NCI-H2171 treated with DMSO at 0.1 percent for 48 hours (cell line): ENCODE data around the gene NDUFS8.

Source experiments
- DNase-seq: peaks from one replicate; lab custom pipeline; 2025; lab: John Stamatoyannopoulos, UW

NDUFS8 gene

DNA sequence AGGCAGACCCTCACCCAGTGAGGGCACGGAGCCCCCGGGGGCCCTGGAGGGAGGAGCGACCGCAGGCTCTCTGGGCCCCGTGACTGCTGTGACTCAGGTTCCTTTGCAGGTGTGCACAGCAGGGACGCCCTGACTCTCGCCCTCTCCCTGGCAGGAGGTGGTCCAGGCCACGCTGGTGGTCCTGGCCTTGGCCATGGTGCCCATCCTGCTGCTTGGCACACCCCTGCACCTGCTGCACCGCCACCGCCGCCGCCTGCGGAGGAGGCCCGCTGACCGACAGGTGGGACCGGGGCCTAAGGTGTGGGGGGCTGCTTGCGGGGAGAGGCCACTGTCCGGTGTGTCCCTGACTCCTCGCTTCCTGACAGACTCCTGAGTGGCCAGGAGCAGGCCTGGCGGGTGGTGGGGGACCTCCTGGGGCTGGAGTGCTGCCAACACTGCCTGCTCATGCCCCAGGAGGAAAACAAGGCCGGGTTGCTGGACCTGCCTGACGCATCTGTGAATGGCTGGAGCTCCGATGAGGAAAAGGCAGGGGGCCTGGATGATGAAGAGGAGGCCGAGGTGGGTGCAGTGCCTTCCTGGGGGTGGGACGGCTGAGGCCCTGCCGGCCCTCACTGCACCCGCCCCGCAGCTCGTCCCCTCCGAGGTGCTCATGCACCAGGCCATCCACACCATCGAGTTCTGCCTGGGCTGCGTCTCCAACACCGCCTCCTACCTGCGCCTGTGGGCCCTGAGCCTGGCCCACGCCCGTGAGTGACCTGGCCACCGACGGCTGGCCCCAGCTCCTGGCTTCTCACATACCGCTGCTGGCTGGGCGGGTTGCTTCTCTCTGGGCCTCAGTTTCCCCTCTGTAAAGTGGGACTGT, 19.3 kb downstream of the NDUFS8 start:
- DNase-seq, result no peak

DNA sequence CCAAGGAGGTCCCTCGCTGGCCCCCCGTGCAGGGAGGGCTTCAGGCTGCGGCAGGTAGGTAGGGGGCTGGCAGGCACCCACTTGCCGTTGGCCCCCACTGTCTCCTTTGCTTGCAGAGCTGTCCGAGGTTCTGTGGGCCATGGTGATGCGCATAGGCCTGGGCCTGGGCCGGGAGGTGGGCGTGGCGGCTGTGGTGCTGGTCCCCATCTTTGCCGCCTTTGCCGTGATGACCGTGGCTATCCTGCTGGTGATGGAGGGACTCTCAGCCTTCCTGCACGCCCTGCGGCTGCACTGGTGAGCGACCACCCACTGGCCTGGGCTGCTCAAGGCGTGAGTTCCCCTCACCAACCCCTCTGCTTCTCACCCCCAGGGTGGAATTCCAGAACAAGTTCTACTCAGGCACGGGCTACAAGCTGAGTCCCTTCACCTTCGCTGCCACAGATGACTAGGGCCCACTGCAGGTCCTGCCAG, 19.9 kb downstream of the NDUFS8 start:
- no peak for DNase-seq

DNA sequence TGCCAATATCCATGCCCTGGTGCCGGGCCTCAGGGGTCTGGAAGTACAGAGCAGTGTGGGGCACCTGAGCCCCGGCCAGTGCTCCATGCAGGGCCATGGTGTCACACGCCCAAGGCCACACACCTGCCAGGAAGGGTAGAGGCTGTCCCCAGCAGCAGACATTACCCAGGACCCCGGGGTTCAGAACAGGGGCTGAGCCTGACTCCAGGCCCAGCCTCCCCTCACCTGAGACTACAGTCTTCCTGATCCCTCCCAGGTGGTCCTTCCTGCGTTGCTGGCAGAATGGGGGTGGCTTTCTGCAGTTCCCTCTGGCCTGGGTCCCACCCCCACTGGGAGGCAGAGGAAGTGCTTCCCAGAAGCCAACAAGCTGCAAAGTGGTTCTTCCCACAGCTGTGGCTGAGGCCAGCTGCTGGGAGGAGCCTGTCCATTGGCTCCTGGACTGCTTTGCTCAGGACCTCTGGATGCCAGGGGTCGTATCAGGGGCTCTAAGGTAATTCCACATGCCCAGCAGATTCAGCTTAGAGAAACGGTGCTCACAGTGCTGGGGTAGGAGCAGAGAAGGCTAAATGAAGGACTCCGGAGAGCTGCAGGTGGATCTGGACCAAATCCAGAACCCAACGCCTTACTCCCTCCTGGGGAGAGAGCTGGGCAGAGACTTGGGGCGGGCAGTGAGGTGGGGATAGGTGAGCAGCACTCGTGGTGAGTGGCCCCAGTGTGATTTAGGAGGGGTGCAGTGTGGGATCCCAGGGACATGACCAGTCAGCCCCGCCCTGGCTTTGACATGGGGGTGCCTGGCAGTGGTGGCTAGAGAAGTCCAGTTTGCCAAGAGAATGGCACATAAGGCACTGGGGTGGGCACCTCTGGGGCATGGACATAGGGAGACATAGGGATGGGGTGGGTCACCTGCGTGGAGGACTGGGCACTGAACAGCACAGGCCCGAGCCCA, 21.0 kb downstream of the NDUFS8 start:
- no peak for DNase-seq

DNA sequence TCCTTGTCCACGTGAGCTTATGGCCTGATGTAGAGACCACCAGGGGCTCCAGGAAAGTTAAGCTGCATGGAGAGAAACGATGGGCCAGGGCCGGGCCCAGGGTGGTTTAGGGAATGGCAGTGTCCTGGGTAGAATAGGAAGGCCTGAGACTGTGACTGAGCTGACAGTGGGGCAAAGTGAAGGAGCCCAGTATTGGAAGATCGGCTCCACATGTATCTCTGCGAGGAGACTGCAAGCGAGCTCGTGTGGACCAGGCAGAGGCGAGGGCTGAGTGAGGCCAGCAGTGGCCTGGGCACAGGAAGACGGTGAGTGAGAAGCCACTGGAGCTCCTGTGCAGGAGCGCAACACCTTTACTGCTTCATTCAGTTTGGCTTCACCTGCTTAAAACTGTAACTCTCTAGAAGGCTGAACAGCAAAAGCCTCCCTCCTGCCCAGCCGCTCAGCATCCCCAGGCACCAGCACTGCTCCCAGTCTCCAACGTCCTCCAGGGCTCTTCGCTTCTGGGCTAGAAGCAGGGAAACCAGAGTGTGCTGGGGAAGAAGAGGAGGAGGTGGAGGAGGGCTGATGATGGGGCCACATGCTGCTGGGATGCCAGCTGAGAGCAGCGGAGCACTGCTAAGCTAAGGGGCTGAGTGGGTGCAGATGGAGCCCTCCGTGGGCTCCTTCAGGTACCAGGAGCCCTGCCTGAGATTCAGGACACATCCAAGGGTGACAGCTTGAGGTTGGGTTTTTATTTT, 21.8 kb downstream of the NDUFS8 start:
- DNase-seq, result no peak

DNA sequence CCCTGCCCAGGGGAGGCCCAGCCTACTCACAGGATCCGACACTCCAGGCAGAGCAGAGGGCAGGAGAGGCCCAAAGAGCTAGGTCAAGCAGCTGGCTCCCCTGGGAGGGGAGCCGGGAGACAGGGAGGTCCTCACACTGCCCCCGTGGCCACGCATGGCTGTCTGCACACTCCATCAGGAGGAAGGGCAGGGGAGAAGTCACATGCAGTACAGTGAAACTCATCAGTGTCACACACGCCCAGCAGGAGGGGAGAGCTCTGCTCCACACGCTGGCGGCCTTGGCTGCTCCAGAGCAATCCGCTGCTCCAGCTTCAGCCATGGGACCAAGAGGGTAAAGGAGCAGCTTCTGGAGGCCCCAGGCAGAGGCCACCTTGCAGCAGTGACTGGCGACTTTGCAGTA, 22.6 kb downstream of the NDUFS8 start:
- DNase-seq, result no peak

DNA sequence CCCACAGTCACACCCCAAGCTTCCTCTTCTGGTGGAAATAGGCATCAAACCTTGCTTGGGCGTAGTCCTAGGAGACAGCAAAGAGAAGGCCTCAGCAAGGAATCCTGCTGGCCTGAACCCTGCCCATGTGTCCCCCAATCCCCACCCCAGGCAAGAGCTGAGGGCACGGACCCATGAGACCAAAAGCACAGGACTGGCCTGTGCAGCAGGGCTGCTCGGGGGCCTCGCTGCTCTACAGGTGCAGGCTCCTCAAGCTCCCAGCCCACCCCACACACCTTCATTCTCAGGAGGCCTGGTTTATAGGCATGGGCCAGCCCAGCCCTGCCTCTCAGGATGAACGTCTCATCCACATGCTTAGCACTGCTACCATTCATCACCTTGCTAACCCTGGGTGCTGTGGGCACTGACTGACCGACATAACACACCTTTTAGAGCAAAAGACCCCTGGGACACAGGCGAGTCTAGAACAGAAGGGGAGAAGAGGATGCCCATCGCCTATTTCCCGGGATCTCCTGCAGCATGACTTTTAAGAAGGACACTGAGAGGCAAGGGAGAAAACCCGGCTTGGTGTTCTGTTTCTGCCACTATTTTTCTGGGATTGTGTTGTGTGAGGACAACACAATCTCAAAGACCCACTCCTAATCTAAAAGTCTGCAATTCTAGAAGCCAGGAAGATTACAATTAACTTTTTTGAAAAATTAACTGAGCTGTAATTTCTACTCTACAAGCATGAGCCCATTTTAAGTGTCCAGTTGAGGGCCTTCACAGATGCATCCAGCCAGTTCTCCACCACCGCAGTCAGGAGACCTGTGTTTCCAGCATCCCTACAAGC, 23.7 kb downstream of the NDUFS8 start:
- DNase-seq, result no peak

DNA sequence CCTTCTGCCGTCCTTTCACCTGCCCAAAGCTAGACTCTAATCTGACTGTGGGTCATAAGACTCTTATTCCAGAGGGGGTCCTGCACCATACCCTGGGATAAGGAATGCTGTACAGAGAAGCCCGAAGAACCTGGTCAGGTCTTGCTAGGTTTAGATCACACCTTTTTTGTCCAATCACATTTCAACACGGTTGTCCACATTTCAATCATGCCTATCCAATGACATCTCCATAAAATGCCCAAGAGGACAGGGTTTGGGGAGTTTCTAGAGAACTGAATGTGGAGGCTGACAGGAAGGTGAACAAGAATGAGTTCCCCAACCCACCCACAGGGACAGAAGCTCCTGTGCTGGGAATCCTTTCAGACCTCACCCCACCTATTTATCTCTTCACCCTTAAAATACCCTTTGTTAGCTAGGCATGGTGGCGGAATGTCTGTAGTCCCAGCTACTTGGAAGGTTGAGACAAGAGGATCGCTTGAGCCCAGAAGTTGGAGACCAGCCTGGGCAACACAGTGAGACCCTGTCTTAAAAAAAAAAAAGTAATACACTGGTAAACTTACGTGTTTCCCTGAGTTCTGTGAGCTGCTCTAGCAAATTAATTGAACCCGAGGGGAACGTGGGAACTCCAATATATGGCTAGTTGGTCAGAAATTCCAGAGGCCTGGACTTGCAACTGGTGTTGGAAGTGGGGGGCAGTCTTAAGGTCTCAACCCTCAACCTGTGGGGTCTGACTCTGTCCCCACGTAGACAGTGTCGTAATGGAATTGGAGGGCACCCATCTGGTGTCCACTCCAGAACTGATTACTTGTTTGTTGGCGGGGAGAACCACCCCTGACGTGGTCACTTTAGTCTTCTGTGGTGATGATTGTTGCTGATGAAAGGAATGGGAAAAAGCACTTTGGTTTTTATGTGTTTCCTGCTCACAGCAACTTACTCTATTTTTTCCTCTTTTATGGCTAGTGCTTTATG, 26.1 kb downstream of the NDUFS8 start:
- no peak for DNase-seq

DNA sequence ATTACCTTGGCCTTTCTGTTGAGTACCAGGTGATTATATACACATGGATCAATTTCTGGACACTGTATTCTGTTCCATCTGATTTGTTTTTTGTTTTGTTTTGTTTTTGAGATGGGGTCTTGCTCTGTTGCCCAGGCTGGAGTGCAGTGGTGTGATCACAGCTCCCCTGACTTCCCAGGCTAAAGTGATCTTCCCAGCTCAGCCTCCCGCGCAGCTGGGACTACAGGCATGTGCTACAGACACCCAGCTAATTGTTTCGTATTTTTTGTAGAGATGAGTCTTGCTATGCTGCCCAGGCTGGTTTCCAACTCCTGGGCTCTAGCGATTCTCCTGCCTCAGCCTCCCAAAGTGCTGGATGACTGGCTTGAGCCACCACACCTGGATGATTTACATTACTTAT, 27.3 kb downstream of the NDUFS8 start:
- no peak for DNase-seq

DNA sequence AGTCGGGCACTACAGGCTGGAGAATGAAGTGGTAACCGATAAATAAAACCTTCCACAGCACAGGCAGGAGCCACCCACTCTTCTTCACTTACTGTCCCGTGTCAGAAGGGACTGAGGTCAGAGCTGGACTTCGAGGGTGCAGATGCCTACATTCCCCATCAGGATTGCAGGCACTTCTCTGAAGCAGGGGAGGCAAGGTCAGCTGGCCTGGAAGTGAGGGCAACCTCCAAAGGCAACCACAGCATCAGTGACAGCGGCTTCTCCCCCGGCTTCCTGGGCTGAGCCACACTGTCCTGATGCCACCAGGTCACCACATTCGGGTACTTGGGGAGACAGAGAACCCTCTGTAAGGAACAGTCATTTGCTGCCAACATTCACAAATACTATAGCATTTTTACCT, 31.0 kb downstream of the NDUFS8 start:
- no peak for DNase-seq

DNA sequence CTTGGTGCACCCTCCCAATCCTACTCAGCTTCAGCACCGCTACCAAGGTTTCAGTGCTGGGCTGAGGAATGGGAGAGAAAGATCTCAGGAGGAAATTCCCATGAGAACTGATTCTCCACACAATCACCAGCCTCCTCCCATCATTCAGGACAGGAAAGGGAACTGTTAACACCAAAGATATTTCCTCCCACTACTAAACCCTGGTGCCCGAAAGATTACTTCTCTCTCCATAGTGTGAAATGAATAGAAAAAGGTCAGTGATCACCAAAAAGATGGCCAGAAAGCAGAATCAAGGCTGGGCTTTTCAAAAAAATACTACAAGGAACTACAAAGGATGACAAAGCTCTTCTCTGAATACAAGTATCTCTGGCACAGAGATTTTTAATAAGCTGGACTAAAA, 34.4 kb downstream of the NDUFS8 start:
- DNase-seq, result no peak

DNA sequence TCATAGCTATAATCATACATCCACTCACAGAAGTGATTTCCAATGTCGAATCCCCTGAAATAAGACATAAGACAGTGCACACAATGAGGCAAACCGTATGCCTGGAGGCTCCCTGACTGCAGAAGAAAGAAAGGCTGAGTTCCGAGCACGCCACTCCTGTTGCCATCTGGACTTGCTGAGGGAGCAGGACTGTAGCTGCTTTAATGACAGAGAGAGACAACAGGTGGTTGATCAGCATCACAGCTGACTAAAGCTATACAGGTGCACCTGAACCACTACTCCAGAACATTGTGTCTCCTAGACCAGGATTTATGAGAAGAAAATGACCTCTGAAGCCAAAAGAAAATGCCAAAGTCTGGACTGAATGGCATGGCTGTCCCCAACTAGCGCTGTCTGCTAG, 35.4 kb downstream of the NDUFS8 start:
- DNase-seq, result no peak

DNA sequence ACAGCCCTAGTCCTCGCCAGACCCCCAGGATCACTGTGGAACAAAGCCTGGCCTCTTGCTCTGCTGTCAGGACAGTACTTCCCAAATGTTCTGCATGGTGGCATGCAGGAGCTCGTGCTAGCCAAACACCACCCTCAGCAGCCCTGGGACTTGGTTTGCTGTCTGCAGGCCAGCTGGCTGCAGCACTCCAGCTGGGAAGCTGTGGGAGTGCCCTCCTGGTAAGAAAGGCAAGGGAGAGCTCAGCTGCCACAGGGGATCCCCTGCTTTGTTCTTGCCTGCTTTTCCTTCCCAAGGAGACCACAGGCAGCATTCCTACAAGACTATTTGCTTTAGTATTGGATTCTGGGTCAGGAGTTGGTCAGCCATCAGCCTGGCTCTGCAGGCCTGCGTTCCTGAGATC, 36.3 kb downstream of the NDUFS8 start:
- DNase-seq, result no peak

DNA sequence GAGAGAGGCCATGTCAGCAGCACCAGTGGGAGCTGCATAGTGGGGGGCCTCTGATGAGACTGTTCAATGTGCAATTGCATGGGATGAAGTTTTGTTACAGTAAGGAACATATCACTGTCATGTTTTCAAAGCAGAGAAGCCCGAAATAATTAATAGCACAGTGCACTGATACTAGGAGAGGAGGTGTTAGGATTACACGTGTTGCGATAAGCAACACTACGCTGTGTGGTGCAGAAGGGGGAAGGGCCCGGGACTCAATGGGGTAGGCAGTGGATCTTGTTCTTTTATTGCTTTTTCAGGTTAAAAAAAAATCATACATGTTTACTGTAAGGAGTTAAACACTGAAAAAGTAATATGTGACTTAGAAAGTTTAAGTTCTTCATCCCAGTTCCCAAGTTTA, 37.5 kb downstream of the NDUFS8 start:
- DNase-seq, result no peak

DNA sequence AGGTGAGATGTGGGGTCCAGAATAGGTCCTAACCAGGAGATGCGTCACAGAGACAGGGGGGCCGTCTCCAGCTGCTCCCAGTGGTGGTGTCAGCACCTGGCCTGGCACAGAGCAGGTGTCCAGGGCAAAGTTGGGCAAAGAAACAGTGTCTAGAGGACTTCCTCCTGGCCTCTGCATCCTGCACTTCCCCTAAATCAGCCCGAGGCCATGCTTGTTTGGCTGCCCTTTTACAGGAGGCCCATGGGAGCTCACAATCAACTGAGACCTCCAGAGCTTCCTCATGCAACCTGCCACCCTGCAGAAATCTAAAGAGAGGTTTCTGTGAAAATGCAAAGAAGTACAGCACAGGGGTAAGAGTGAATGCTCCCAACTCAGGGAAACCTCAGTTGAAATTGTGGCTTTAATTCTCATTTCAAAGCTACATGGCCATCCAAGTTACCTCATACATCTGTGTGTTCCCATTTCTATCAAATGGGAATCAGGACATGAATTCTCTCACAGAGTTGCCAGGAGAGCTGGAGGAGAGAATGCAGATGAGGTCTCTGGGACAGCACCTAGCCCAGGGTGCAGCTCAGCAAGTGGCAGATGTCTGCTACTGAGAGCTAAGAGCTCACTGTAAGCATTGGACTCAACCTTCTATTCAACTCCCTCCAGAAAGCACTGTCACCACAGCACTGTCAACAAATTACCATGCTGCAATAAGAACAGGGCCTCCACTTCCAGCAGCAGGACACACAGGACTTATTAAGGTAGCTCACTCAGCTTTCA, 41.0 kb downstream of the NDUFS8 start:
- DNase-seq, result no peak

DNA sequence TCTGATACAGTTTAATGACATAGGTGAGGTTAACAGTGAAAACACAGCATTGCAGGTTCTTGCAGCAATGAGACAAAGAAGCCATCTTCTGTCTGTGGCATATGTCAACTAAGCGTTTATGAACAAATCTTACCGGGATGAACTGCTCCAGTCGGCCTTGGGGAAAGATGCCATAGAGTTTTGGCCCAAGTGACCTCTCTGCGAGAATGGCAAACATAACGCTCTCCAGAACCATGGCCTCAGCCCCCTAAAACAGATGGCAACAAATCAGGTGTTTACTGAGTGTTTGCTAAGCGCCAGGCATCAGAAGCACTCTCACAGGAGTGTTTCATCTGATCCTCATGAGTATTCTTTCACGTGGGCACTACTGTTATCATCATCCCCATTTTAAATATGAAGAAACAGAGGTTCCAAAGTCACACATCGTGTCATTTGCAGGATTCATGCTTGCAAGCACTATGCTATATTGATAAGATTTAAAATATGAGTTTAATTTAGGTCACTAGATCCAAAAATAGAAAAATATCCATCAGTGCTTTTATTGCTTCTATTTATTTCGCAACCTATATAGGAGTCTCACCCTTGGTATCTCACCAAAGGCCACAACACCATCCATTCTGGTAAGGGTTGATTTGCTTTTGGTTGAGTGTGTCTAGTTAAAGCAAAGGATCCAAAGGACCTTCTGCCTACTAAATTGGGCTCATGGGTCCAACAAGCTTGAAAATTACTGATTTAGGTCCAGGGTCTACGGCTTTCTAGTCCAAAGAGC, 44.3 kb downstream of the NDUFS8 start:
- DNase-seq, result peak; percentile 14

DNA sequence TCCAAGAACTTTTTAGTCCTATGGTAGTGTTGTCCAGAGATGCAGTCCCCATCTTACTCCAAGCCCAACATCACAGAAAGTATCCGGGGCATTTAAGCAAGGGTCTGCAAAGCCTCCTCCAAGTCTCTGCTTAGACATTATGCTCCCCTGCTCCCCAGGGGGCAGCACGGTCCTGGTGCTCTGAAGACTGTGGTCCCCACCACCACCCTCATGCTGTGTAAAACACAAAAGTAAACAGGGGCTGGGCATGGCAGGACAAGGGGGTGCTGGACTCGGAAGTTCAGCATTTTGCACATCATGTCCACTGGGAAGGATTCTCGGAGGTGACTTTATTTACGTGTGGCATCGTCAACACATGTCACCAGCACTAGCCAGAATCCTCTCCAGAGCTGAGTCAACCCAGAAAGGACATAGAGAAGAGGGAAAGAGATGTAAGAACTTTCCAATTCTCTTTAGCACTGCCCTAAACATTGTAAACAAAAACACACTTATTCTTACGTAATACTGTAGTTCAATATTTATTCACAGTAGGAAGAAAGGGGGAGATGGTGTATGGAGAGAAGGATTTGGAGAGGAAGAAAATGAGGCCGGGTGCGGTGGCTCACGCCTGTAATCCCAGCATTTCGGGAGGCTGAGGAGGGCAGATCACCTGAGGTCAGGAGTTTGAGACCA, 46.0 kb downstream of the NDUFS8 start:
- no peak for DNase-seq

DNA sequence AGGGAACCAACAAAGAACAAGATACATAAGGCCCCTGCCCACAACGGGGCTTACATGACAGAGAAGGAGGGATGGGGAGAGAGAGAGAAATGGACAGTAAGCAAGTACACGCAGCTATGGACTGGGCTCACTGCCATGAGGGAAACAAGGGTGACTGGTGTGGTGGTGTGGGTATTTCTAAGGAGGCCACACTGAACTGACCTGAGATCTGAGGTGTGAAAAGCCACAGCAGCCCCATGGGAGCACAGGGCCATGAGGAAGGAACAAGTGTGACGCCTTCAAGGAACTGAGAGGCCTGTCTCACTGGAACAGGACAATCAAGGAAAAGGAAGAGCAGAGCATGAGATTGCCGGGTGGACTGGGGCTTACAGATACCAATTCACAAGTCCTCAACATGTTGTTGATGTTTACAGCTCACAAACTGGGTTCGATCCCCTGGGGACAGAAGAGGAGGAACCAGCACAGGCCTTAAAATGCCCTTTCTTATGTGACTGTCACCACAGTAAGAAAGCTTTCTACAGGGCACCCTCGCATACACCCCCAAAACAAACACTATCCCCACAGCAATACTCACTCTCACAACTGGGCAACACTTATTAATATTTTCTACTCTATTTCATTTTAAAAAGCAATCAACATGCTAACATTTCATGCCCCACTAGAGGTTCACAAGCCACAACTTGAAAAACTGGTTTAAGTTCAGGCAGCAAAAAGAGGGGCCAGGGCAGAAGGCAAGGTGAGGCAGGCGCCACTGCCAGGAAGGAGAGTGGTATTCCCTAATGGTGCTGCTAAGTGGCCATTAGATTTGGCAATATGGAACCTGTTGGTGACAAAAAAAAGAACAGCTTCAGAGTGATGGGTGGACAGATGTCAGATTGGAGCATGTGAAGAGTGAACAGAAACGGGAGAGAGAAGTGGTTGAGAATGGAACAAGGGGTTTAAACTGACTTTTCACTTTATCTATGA, 47.4 kb downstream of the NDUFS8 start:
- peak; percentile 11 for DNase-seq
